HL-60/S4 treated with phorbol 12-myristate 13-acetate at 8.2 ng/mL for 4 days and 3 days (cell line): Measurements from ENCODE around the gene CAMTA1.

Experiments used
- in situ Hi-C: fragments of 300-500 bp; cut with MboI; formaldehyde crosslinking; loops from 2 replicates; pipeline ENCODE4 v1.15.0; 2022; ENCODE audit warnings: low sequenced_read_pairs

CAMTA1 gene

DNA sequence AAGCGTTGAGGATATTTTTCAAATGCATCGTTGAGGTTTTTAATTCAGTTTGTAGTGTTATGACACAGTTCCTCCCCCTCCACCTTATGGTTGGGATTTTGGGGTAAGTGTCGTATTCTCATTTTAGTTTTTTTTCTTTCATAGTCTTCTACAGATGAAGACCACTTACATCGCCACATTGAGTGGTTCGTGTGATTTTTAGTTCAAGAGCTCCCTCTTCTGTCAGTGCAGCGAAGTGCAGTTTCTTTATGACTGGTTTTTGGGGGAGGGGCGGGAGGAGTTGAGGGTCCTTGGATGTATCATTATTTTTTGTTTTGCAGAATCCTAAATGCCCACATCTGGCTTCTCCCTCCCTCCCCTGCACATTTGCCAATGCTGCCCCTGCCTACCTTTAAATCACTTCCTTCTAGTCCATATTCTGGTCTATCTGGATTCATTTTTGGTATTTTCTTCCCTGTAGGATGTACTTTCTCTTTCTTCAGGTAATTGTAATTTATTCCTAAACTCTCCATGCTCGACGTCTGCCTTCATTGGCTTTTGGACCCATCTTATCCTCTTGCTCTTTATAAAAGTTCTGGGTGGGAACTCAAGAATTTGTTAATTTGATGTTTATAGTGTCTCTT lies 433.1 kb downstream of the CAMTA1 start:
- in situ Hi-C loops: loop anchor here (25.0 kb wide), 1 partner anchor 506 kb away; the partner anchor contains the start of gene DNAJC11

DNA sequence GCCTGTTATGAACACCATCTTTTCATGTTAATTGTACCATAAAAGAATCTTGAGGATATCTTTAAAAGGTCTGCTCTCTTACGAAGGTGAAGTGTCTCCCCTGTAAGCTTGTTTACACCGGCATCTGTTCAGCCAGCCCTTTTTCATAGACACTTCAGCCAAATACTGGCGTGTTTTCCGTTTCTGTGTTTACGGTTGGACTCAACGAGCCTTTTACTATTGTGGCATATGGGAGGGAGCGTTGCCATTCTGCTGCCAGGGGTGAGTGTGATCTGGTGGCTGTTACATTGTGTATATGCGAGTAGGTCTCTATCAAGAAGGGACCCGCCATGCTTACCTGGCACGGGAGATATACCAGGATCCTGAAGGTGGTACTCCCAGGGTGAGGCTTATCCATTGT lies 433.8 kb downstream of the CAMTA1 start:
- in situ Hi-C loops: loop anchor here (25.0 kb wide), 1 partner anchor 507 kb away; the partner anchor contains the start of gene DNAJC11

DNA sequence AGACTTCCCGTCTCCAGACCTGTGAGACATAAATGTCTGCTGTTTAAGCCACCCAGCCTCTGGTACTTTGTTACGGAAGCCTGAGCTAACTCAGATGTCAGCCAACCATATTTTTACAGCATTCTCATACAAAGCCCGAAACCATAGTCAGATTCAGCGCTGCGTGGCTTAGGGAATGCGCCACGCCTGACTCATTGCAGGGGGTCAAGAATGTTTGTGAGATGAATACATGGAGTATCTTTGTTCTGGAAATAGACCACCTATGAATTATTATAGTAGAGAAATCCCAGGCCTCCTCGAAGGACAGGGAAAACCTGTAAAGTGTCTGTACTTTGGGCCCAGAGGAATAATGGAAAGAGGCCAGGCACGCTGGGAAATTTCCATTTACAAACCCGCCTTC lies 434.8 kb downstream of the CAMTA1 start:
- in situ Hi-C loops: loop anchor here (25.0 kb wide), 1 partner anchor 508 kb away; the partner anchor contains the start of gene DNAJC11

- in situ Hi-C loops: loop anchor here (25.0 kb wide), 1 partner anchor 508 kb away; the partner anchor contains the start of gene DNAJC11
Observed at GRCh38 chr1:7220712-7221252, 435.5 kb downstream of the CAMTA1 start.

GRCh38 chr1:7221826-7222694 lies 436.8 kb downstream of the CAMTA1 start:
- in situ Hi-C loops: loop anchor here (25.0 kb wide), 1 partner anchor 510 kb away; the partner anchor contains the start of gene DNAJC11

GRCh38 chr1:7222695-7223015 lies 437.4 kb downstream of the CAMTA1 start:
- in situ Hi-C loops: loop anchor here (25.0 kb wide), 1 partner anchor 510 kb away; the partner anchor contains the start of gene DNAJC11

- in situ Hi-C loops: loop anchor here (25.0 kb wide), 1 partner anchor 511 kb away; the partner anchor contains the start of gene DNAJC11
Observed at GRCh38 chr1:7223334-7224080, 438.3 kb downstream of the CAMTA1 start.

GRCh38 chr1:7224081-7224534 lies 438.9 kb downstream of the CAMTA1 start:
- in situ Hi-C loops: loop anchor here (25.0 kb wide), 1 partner anchor 512 kb away; the partner anchor contains the start of gene DNAJC11

- in situ Hi-C loops: loop anchor here (25.0 kb wide), 1 partner anchor 512 kb away; the partner anchor contains the start of gene DNAJC11
Observed at GRCh38 chr1:7224644-7225043, 439.4 kb downstream of the CAMTA1 start.

DNA sequence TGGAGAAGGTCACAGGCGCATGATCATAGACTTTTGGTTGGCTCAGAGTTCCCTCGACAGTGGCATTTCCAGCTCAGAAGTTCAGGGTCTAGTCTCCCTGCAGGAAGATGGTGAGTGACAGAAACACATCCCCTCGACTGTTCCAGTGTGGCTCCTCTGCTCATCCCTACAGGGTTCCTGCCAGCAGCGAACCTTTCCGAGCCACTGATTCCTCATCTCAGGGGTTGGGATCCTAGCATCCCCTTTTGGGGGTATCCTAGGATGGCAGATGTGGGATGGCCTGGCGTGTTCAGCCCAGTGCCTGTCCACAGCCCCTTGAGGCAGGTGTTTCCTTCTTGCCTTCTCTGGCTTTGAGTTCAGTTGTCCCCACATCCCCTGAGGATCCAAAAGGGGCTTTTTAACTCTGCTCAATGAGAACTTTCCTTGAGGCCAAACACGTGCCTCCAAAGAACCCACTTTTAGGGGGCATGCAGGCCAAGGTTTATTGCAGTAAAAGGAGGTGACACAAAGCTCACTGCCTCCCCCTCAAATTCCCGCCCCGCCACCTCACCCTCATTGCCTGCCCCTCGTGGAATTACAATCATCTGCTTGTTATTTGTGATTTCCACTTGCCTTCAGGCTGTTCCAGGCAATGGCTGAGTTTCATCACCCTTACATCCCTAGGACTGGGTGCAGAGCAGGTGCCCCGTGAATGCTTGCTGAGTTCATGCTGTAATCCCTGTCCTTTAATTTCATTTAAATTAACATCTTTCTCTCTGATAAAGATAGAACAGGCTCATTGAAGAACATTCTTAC lies 440.7 kb downstream of the CAMTA1 start:
- in situ Hi-C loops: no loop called here

DNA sequence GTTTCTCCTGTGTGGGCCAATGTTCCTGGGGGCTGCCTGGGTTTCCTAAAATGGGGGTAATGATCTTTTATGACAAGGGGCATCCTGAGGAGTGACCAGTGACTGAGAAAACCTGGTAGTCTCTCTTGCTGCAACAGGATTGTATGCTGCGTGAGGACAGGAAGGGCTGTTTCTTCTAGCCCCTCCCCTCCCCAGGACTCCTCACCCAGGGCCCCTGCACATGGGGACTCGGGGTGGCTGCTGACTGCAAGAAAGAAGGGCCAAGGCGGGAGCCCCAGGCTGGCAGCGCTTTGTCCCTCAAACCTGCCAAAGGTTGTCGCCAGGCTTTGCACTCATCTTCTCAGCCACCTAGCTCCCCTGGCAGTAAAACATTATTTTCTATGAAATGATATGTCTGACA lies 442.4 kb downstream of the CAMTA1 start:
- in situ Hi-C loops: no loop called here

DNA sequence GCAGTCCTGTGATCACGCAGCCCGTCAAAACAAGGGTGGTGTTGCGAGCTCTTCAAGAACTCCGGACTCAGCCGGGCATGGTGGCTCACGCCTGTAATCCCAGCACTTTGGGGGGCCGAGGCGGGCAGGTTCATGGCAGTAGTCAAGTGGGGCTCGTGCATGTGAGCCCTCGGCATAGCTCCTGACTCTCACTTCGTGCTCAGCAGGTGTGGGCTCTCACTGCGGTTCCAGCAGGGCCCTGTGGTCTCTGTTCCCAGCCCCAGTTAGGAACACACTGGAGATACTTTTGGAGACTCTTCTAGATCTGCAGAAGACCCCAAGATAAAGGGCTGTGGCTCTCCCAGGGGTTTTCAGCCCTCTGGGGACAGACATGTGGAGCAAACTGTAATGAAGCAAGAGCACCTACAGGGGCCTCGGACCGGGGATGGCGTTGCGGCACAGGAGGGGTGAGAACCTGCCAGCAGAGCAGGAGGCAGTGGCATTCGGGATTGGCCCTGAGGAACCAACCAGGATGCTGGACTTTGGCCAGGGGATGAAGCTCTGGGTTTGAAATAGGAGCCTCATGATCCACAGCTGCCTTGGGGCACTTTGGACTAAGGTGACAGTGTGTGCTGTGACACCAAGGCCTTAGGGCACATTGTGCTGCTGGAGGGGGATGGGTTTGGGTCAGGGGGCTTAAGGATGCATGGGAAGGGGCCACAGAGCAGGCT lies 443.2 kb downstream of the CAMTA1 start:
- in situ Hi-C loops: no loop called here

DNA sequence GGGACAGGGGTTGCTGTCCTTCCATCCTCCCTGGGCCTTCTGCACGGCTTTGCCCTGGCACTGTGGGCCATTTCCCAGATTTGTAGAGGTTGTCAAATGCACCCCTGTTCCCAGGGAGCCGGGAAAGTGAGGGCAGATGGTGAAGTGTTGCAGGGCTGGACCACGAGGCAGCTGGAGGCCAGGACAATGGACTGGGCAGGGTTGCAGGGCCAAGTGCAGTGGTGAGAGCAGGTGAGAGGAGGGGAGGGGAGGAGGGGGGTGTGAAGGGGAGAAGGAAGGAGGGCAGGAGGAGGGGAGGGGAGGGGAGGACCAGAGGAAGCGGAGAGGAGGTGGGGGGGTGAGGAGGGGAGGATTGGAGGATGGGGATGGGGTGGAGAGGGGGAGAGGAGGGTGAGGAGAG lies 443.9 kb downstream of the CAMTA1 start:
- in situ Hi-C loops: no loop called here

- in situ Hi-C loops: no loop called here
Observed at GRCh38 chr1:7229696-7230631, 444.7 kb downstream of the CAMTA1 start.

GRCh38 chr1:7232441-7233236 lies 447.4 kb downstream of the CAMTA1 start:
- in situ Hi-C loops: no loop called here

- in situ Hi-C loops: no loop called here
Observed at GRCh38 chr1:7233237-7233540, 447.9 kb downstream of the CAMTA1 start.

- in situ Hi-C loops: no loop called here
Observed at GRCh38 chr1:7233646-7234470, 448.6 kb downstream of the CAMTA1 start.
